ENCODE results near the gene ADAM12.

The ADAM12 gene

GRCh38 chr10:126312167-126312566, 76.1 kb downstream of the ADAM12 start:
- DNase-seq = no peak

GRCh38 chr10:126309228-126309883, 78.9 kb downstream of the ADAM12 start:
- no peak for DNase-seq

- DNase-seq = no peak
Observed at GRCh38 chr10:126302826-126303665, 85.2 kb downstream of the ADAM12 start.

- no peak for DNase-seq
Observed at GRCh38 chr10:126302476-126302756, 85.9 kb downstream of the ADAM12 start.

- DNase-seq = no peak
Observed at GRCh38 chr10:126301701-126302475, 86.4 kb downstream of the ADAM12 start.

GRCh38 chr10:126294451-126294850, 93.8 kb downstream of the ADAM12 start:
- DNase-seq = no peak

GRCh38 chr10:126290232-126290631, 98.0 kb downstream of the ADAM12 start:
- DNase-seq = no peak

- no peak for DNase-seq
Observed at GRCh38 chr10:126288547-126289493, 99.5 kb downstream of the ADAM12 start.

GRCh38 chr10:126286256-126286780, 102.0 kb downstream of the ADAM12 start:
- no peak for DNase-seq

GRCh38 chr10:126283307-126283706, 105.0 kb downstream of the ADAM12 start:
- no peak for DNase-seq

- no peak for DNase-seq
Observed at GRCh38 chr10:126278851-126279250, 109.4 kb downstream of the ADAM12 start.

- DNase-seq = no peak
Observed at GRCh38 chr10:126277181-126277580, 111.1 kb downstream of the ADAM12 start.

- DNase-seq = no peak
Observed at GRCh38 chr10:126272526-126272925, 115.8 kb downstream of the ADAM12 start.

- no peak for DNase-seq
Observed at GRCh38 chr10:126270111-126270510, 118.2 kb downstream of the ADAM12 start.

- DNase-seq = no peak
Observed at GRCh38 chr10:126268013-126268920, 120.0 kb downstream of the ADAM12 start.

GRCh38 chr10:126264102-126265018, 123.9 kb downstream of the ADAM12 start:
- DNase-seq = no peak

- no peak for DNase-seq
Observed at GRCh38 chr10:126263006-126263676, 125.1 kb downstream of the ADAM12 start.

- DNase-seq = no peak
Observed at GRCh38 chr10:126262233-126262838, 125.9 kb downstream of the ADAM12 start.

Measured in stimulated activated CD4-positive, alpha-beta T cell treated with anti-CD3 and anti-CD28 coated beads, Interleukin-4, amount 100 ng/mL, for 4 hours (primary cell).